Nephron (organoid): ENCODE data around the gene NPBWR2.

Experiments used
- H3K27ac Mint-ChIP-seq, 3 experiments: 2 replicates each; pipeline ENCODE4 v1.8.0; 2020; ENCODE audit warnings: mixed read lengths in 3 of 3, mild to moderate bottlenecking in 2 of 3, moderate library complexity in 1 of 3
- H3K27me3 Mint-ChIP-seq: 2 replicates; pipeline ENCODE4 v1.8.0; 2021; ENCODE audit warnings: low read depth, mild to moderate bottlenecking, moderate library complexity, mixed read lengths
- H3K36me3 Mint-ChIP-seq: 2 replicates; pipeline ENCODE4 v1.8.0; 2020; ENCODE audit warnings: low read depth, mixed read lengths
- H3K4me1 Mint-ChIP-seq: 2 replicates; pipeline ENCODE4 v1.8.0; 2020; ENCODE audit warnings: mixed read lengths
- H3K4me3 Mint-ChIP-seq, 3 experiments: 2 replicates each; pipeline ENCODE4 v1.8.0; 2020; ENCODE audit warnings: mild to moderate bottlenecking in 3 of 3, mixed read lengths in 3 of 3, moderate library complexity in 2 of 3
- H3K9me3 Mint-ChIP-seq: 2 replicates; pipeline ENCODE4 v1.8.0; 2020; ENCODE audit warnings: mixed read lengths
- TF ChIP-seq, protein P1 (sequence below), 3 experiments: fragments of 200-600 bp; sonication (generic); IDR thresholded peaks; one replicate each; pipeline ENCODE4 v1.5.0; 2021; ENCODE audit warnings: antibody characterized with exemption in 3 of 3; ENCODE audit not compliant: unreplicated experiment in 3 of 3

The NPBWR2 gene

GRCh38 chr20:64114356-64114971, 7.1 kb upstream of the NPBWR2 start:
- H3K27ac Mint-ChIP-seq = no peak overlapping the region
- H3K4me1 Mint-ChIP-seq = peaks cover 5% of the 10 kb centered on the region
- peaks cover 20% of the 10 kb centered on the region for H3K27me3 Mint-ChIP-seq
- H3K9me3 Mint-ChIP-seq = no peaks in the 10 kb centered on the region
- H3K4me3 Mint-ChIP-seq = no peak overlapping the region
- TF ChIP-seq, protein P1, sequence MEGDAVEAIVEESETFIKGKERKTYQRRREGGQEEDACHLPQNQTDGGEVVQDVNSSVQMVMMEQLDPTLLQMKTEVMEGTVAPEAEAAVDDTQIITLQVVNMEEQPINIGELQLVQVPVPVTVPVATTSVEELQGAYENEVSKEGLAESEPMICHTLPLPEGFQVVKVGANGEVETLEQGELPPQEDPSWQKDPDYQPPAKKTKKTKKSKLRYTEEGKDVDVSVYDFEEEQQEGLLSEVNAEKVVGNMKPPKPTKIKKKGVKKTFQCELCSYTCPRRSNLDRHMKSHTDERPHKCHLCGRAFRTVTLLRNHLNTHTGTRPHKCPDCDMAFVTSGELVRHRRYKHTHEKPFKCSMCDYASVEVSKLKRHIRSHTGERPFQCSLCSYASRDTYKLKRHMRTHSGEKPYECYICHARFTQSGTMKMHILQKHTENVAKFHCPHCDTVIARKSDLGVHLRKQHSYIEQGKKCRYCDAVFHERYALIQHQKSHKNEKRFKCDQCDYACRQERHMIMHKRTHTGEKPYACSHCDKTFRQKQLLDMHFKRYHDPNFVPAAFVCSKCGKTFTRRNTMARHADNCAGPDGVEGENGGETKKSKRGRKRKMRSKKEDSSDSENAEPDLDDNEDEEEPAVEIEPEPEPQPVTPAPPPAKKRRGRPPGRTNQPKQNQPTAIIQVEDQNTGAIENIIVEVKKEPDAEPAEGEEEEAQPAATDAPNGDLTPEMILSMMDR (IDR thresholded peaks at IDR 0.05; ENCODE audit: unreplicated experiment in 3 of 3) = no peak
- H3K36me3 Mint-ChIP-seq = no peaks in the 10 kb centered on the region

- peaks cover 5% of the 10 kb centered on the region for H3K4me1 Mint-ChIP-seq
- TF ChIP-seq, protein P1 (IDR thresholded peaks at IDR 0.05; ENCODE audit: unreplicated experiment in 3 of 3) = no peak
- no peaks in the 10 kb centered on the region for H3K9me3 Mint-ChIP-seq
- no peak overlapping the region for H3K27ac Mint-ChIP-seq
- peaks cover 17% of the 10 kb centered on the region for H3K27me3 Mint-ChIP-seq
- no peak overlapping the region for H3K4me3 Mint-ChIP-seq
- no peaks in the 10 kb centered on the region for H3K36me3 Mint-ChIP-seq
These were observed 6.5 kb upstream of the NPBWR2 start for GRCh38 chr20:64113796-64114355.

- H3K4me3 Mint-ChIP-seq = no peak overlapping the region
- H3K27me3 Mint-ChIP-seq = peaks cover 17% of the 10 kb centered on the region
- peaks cover 5% of the 10 kb centered on the region for H3K4me1 Mint-ChIP-seq
- TF ChIP-seq, protein P1 (IDR thresholded peaks at IDR 0.05; ENCODE audit: unreplicated experiment in 3 of 3) = no peak
- H3K36me3 Mint-ChIP-seq = no peaks in the 10 kb centered on the region
- no peak overlapping the region for H3K27ac Mint-ChIP-seq
- H3K9me3 Mint-ChIP-seq = no peaks in the 10 kb centered on the region
These were observed 6.0 kb upstream of the NPBWR2 start for GRCh38 chr20:64113444-64113775.

- TF ChIP-seq, protein P1 (IDR thresholded peaks at IDR 0.05; ENCODE audit: unreplicated experiment in 3 of 3) = no peak
- no peaks in the 10 kb centered on the region for H3K9me3 Mint-ChIP-seq
- H3K4me3 Mint-ChIP-seq = no peak overlapping the region
- H3K27me3 Mint-ChIP-seq = peaks cover 17% of the 10 kb centered on the region
- peaks cover 5% of the 10 kb centered on the region for H3K4me1 Mint-ChIP-seq
- no peaks in the 10 kb centered on the region for H3K36me3 Mint-ChIP-seq
- no peak overlapping the region for H3K27ac Mint-ChIP-seq
These were observed 5.5 kb upstream of the NPBWR2 start for GRCh38 chr20:64112691-64113443.

DNA sequence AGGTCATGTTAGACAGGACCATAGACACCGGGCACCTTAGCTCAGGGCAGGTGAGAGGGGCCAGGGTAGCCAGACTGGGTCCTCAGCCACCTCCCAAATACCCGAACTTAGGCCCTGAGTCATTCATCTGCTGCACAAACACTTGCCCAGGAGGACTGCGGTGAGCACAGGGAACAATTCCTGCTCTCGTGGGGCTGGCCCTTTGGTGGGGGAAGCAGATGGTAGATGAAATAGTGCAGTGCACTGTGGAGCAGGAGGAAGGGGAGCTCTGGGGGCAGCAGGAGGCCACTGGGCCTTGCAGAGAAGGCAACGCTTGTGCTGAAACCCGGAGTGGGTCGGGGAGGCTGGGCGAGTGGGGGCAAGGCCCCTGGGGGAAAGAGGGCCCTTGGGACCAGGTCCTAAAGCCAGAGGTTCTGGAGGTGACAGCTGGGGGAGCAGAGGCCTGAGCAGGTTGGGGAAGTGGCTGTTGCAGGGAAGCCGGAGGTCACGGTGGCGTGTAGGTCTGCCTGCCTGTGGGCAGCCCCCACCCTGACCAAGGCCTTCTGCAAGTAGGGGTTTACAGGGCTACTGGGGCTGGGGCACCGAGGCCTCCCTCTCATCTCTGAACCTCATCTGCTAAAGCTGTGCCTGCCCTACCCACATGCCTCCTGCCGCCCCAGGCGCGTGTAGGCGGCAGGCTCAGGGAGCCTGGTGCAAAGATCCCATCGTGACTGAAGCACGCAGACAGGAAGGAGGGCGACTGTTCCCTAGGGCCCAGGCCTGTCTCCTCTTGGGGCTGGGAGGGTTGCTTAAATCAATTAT, 4.7 kb upstream of the NPBWR2 start:
- H3K4me1 Mint-ChIP-seq = peaks cover 5% of the 10 kb centered on the region
- no peaks in the 10 kb centered on the region for H3K36me3 Mint-ChIP-seq
- H3K27me3 Mint-ChIP-seq = peaks cover 17% of the 10 kb centered on the region
- H3K9me3 Mint-ChIP-seq = no peaks in the 10 kb centered on the region
- no peak overlapping the region for H3K4me3 Mint-ChIP-seq
- TF ChIP-seq, protein P1 (IDR thresholded peaks at IDR 0.05; ENCODE audit: unreplicated experiment in 3 of 3) = no peak
- H3K27ac Mint-ChIP-seq = no peak overlapping the region
